Immature natural killer cell (primary cell): Measurements from ENCODE around the gene LOXL3. TPM values are rescaled to one million over a fixed set of nuclear protein-coding genes. Genes with fewer than 3 reads are reported as not detected.

Experiments used
- DNase-seq, 3 donors: peaks; one replicate each; pipeline ENCODE4 v3.0.0; 2022; ENCODE audit warnings: mixed read lengths in 1 of 3
- H3K27ac Mint-ChIP-seq, 6 donors: one replicate each; pipeline ENCODE4 v1.8.0; 2020; ENCODE audit warnings: mixed read lengths in 6 of 6, mild to moderate bottlenecking in 5 of 6, inconsistent platforms in 4 of 6, moderate library complexity in 3 of 6
- H3K27me3 Mint-ChIP-seq, 3 donors: one replicate each; pipeline ENCODE4 v1.8.0; 2020 to 2021; ENCODE audit warnings: low read depth in 3 of 3, mild to moderate bottlenecking in 3 of 3, mixed read lengths in 3 of 3, moderate library complexity in 3 of 3, inconsistent platforms in 1 of 3
- H3K36me3 Mint-ChIP-seq, 3 donors: one replicate each; pipeline ENCODE4 v1.8.0; 2020; ENCODE audit warnings: mixed read lengths in 3 of 3, inconsistent platforms in 2 of 3, mild to moderate bottlenecking in 2 of 3
- H3K4me1 Mint-ChIP-seq, 2 donors: one replicate each; pipeline ENCODE4 v1.8.0; 2020; ENCODE audit warnings: inconsistent platforms in 2 of 2, mild to moderate bottlenecking in 2 of 2, mixed read lengths in 2 of 2, moderate library complexity in 1 of 2
- H3K4me3 Mint-ChIP-seq, 5 donors: one replicate each; pipeline ENCODE4 v1.8.0; 2020; ENCODE audit warnings: mild to moderate bottlenecking in 5 of 5, mixed read lengths in 5 of 5, inconsistent platforms in 3 of 5, moderate library complexity in 3 of 5
- H3K9me3 Mint-ChIP-seq, 6 donors: one replicate each; pipeline ENCODE4 v1.8.0; 2020; ENCODE audit warnings: mild to moderate bottlenecking in 6 of 6, mixed read lengths in 6 of 6, inconsistent platforms in 4 of 6, moderate library complexity in 3 of 6
- polyA plus RNA-seq, 3 donors: library from polyadenylated mRNA; unstranded; fragments of 300-500 nt; fragmentation: Illumina TruSeq; gene quantifications; one replicate each; pipeline ENCODE4 v1.2.3, GENCODE V29; 2021

The LOXL3 gene
- polyA plus RNA-seq, 3 donors from 2014 or later = 0.19 to 0.22 TPM; not detected in 1

DNA sequence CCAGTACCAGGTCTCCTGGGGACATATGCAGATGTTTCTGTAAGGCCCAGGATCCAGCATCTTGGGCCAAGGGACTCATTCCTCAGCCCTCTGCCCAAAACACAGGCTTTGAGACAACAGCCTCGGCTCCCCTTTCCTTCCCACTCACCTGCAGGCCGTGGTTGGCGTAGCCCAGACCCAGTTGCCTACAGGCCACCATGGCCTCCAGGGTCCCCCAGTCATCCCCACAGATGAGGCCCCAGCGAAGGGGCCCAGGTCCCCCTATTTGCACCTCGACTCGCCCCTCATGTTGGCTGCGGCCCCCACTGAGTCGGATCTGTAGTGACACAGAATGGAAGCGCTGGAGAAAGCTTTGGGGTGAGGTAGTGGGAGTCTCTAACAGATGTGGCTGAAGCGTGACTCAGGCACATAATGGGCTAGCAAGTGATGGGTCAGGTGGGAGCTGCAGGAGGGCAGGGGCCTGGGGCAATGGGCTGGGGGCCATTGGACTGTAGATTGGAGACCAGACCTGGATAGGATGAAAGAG, 18.2 kb downstream of the LOXL3 start:
- Mint-ChIP-seq H3K4me3 (no peak overlapping the region), H3K9me3 (no peaks in the 10 kb centered on the region), H3K27me3 (peaks cover 5 to 17% (median 10%) of the 10 kb centered on the region in 3 donors), H3K4me1 (peaks cover 16 to 19% of the 10 kb centered on the region in 2 donors), H3K36me3 (peaks cover 0 to 8% (median 5%) of the 10 kb centered on the region in 3 donors), H3K27ac (no peak overlapping the region)
- no peak for DNase-seq

DNA sequence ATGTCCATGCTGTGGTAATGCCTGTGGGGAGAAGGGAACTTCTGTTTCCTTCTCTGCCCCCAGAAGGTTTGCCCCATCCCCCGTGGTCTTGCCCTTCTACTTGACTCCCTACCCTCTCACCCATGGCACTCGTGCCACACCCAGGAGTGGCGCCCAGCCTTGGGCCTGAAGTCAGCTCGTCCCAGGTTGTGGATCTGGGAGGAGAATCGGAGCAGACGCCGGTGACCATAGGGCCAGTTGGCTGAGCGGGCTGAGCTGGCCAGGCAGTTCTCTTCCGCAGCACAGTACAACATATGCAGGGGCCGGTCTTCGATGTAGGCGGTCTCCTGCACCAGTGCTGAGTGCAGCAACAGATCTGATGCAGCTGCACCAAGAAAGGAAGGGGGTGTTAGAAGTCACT, 19.3 kb downstream of the LOXL3 start:
- no peak for DNase-seq
- Mint-ChIP-seq H3K27me3 (peaks cover 9 to 22% (median 12%) of the 10 kb centered on the region in 3 donors), H3K36me3 (peaks cover 0 to 8% (median 5%) of the 10 kb centered on the region in 3 donors), H3K27ac (peak overlapping the region in 1 of 6 donors; percentile 22), H3K4me3 (no peak overlapping the region), H3K9me3 (no peaks in the 10 kb centered on the region), H3K4me1 (peaks cover 19 to 22% of the 10 kb centered on the region in 2 donors)

DNA sequence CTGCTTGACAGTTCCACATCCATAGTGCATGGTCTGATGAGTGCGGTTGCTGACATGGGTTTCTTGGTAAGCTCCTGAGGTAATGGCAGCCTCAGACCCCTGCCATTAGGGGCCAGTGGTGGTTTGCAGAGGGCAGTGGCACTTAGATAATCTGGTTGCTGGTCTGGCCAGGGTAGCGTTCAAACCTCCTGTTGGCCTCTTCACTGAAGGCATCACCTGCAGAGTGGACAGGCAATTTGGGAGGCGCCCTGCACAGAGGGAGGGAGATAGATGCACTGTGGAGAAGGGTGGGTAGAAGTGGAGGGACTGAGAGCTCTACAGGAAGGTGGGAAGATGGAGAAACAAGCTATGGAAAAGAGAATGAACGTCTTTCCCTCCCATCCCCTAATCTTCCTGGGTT, 20.3 kb downstream of the LOXL3 start:
- Mint-ChIP-seq H3K36me3 (peaks cover 0 to 8% (median 5%) of the 10 kb centered on the region in 3 donors), H3K27me3 (peaks cover 10 to 22% (median 14%) of the 10 kb centered on the region in 3 donors), H3K27ac (peak overlapping the region in 1 of 6 donors; percentile 34), H3K9me3 (no peaks in the 10 kb centered on the region), H3K4me1 (peaks cover 29 to 30% of the 10 kb centered on the region in 2 donors), H3K4me3 (no peak overlapping the region)
- no peak for DNase-seq

DNA sequence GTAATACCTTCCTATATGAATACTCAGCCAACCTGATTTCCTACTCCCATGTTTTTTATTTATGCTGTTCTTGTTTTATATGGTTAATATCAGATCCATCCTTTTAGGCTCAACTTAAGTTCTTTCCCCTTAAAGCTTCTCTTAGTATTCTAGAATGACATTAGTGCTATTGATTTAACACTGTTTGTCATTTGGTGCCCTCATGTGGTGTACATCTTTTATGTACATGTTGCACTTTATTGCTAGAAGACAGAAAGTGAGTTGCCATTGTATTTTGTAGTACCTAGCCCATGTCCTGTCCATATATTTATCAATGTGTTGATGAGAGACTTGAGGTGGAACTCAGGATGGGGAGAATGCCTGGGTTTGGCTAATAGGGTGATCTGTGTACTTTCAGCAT, 21.5 kb downstream of the LOXL3 start:
- peaks cover under 1 to 16% (median 5%) of the 10 kb centered on the region in 3 donors for H3K36me3 Mint-ChIP-seq
- peak overlapping the region; percentile 52 to 99 (median 95) for H3K27ac Mint-ChIP-seq

DNA sequence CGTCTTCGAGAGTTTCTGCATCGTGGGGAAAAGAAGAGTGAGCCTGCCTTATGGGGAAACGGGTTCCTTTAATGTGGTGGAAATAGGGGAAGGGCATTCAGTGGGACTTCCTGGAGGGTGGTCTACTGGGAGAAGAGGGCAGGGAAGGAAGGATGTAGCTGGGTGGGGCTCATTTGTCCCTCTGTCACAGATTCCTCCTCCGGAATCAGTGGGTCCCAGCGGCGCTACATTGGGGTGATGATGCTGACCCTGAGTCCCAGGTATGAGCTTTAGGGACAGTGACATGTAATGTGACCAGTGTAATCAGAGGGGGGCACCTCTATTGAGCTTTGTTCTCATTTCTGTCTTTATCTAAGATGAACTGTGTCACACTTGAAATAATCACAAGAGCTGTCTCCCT, 22.1 kb downstream of the LOXL3 start:
- peak overlapping the region in 3 of 5 donors; percentile 13 to 97 (median 55) for H3K4me3 Mint-ChIP-seq
- peak overlapping the region; percentile 93 to 99 (median 96) for H3K27ac Mint-ChIP-seq
- H3K36me3 Mint-ChIP-seq = peaks cover 6 to 20% (median 8%) of the 10 kb centered on the region in 3 donors
- DNase-seq = no peak
- H3K9me3 Mint-ChIP-seq = no peaks in the 10 kb centered on the region
- H3K27me3 Mint-ChIP-seq = peaks cover 9 to 22% (median 10%) of the 10 kb centered on the region in 3 donors
- peaks cover 41% of the 10 kb centered on the region in 2 donors for H3K4me1 Mint-ChIP-seq

More for the DNA sequence above, 21.5 kb downstream of the LOXL3 start:
- Mint-ChIP-seq H3K4me3 (peak overlapping the region in 4 of 5 donors; percentile 11 to 57 (median 42)), H3K4me1 (peaks cover 39 to 41% of the 10 kb centered on the region in 2 donors), H3K9me3 (no peaks in the 10 kb centered on the region), H3K27me3 (peaks cover 10 to 22% (median 13%) of the 10 kb centered on the region in 3 donors)
- DNase-seq = peak; percentile 39 to 41 (median 39)

DNA sequence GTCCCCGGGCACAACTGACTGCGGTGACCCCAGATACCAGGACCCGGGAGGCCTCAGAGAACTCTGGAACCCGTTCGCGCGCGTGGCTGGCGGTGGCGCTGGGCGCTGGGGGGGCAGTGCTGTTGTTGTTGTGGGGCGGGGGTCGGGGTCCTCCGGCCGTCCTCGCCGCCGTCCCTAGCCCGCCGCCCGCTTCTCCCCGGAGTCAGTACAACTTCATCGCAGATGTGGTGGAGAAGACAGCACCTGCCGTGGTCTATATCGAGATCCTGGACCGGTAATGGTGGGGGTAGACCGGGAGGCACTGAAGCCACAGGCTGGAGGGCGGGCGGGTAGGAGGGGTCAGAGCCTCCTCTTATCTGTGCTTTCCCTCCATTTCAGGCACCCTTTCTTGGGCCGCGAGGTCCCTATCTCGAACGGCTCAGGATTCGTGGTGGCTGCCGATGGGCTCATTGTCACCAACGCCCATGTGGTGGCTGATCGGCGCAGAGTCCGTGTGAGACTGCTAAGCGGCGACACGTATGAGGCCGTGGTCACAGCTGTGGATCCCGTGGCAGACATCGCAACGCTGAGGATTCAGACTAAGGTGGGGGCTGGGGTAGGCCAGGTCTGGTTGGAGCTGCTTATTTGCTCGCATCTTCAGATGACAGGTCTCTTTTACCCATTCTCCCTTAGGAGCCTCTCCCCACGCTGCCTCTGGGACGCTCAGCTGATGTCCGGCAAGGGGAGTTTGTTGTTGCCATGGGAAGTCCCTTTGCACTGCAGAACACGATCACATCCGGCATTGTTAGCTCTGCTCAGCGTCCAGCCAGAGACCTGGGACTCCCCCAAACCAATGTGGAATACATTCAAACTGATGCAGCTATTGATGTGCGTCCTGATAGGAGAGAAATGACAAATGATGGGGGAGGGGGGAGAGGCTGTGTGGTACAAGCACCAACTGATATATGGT, 23.2 kb downstream of the LOXL3 start:
- DNase-seq = peak; percentile 83 to 84 (median 84)
- H3K9me3 Mint-ChIP-seq = no peaks in the 10 kb centered on the region
- H3K36me3 Mint-ChIP-seq = peaks cover 12 to 27% (median 16%) of the 10 kb centered on the region in 3 donors
- H3K4me3 Mint-ChIP-seq = peak overlapping the region; percentile 93 to 97 (median 95)
- H3K27ac Mint-ChIP-seq = peak overlapping the region; percentile 93 to 99 (median 96)
- peaks cover 41 to 43% of the 10 kb centered on the region in 2 donors for H3K4me1 Mint-ChIP-seq
- peaks cover 9 to 22% (median 10%) of the 10 kb centered on the region in 3 donors for H3K27me3 Mint-ChIP-seq

DNA sequence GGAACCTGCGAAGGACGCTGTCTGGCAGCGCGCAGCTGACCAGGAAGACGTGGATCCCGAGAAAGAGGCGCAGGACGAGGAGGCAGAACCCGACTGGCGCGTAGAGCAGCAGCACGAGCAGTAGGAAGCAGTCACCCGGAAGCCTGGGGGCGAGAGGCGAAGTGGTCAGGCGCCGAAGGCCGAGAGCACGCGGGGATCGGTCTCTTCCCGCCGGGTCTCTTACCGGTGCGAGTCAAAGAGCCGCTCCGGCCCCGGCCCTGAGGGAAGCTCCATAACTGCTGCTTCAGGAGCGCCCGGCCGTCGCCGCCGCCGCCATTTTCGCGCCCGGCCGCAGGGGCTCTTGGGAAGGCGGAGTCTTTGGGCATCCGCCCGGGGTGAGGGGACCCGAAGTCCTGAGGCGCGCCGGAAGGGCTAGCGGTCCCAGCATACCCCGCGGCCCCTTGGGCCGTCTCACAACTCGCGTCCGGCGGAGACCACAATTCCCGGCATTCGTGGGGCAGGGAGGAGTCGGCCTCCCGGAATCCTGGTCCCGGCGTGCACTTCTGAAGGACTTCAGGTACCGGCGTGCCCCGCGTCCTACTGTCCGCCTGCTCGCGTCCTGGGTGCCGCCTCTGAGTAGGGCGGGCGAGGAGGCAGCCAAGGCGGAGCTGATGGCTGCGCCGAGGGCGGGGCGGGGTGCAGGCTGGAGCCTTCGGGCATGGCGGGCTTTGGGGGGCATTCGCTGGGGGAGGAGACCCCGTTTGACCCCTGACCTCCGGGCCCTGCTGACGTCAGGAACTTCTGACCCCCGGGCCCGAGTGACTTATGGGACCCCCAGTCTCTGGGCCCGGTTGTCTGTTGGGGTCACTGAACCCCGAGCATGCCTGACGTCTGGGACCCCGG, 24.1 kb downstream of the LOXL3 start, which contains the start of the genes AUP1 and HTRA2:
TSS of gene AUP1 (minus strand) at position 350 of the 882 bp plus-strand sequence. CDS start at position 273, 77 bp downstream.
TSS of gene HTRA2 (plus strand) at position 577 of the 882 bp plus-strand sequence. CDS start at position 651, 74 bp downstream.
- Mint-ChIP-seq H3K4me1 (peaks cover 41 to 43% of the 10 kb centered on the region in 2 donors), H3K27me3 (peaks cover 9 to 22% (median 10%) of the 10 kb centered on the region in 3 donors), H3K4me3 (peak within 1 kb of the TSS; percentile 93 to 97 (median 95)), H3K9me3 (no peaks in the 10 kb centered on the region), H3K36me3 (peaks cover 12 to 27% (median 16%) of the 10 kb centered on the region in 3 donors), H3K27ac (peak within 1 kb of the TSS; percentile 93 to 99 (median 96))
- peak; percentile 92 to 93 (median 92) for DNase-seq

DNA sequence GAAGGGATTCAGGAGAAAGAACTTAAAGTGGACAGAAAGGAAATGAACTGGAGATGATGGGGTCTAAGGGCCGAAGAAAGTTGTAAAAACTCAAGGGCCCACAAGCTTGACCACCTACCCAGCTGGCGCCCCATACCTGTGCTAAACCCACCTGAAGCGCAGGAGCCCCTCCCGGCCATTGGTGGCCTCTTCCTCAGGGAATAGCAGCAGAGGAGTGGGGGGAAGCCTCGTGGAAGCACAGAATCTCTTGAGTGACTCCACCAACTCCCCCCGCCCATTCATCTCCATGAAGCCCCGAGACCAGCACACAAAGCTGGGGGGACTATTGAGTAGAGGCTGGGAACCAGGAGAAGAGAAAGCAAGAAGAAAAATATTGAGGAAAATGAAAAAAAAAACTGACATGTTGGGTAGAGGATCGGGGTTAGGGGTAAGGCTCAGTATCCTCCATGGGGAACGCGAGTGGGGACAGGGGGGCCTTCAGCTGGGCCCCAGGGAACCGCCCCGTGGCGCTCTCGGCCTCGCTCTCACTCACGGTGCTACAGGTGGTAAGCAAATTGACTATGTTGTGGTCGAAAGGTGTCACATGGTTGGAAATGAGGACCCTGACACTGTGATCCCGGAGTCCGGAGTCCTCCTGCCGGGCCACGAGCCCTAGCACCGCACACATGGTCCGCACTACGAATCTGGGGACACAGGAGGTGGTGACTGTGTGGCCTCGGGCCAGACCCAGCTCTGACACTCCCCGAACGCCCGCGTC, 25.0 kb downstream of the LOXL3 start:
- no peak for DNase-seq
- Mint-ChIP-seq H3K27me3 (peaks cover 9 to 23% (median 10%) of the 10 kb centered on the region in 3 donors), H3K9me3 (no peaks in the 10 kb centered on the region), H3K36me3 (peaks cover 12 to 24% (median 16%) of the 10 kb centered on the region in 3 donors), H3K27ac (peak overlapping the region; percentile 93 to 99 (median 96)), H3K4me1 (peaks cover 41 to 43% of the 10 kb centered on the region in 2 donors), H3K4me3 (peak overlapping the region; percentile 93 to 97 (median 95))

DNA sequence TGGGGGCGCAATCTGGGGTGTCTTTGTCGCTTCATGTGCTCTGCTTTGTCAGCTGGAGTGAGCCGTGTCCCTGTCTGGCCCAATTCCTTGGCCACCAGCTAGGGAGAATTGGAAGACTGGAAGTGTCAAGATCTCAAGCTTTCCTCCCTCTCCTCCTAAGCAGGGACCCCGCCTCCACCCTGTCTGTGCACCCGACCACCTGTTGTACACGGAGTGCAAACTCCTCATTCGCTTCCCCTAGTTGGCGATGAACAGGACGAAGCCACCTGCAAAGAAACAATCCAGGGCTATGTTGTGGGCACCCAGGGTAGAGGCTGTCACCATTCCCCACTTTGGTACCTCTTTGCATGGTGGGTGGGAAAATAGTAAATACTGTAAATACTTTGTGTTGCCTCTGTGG, 26.0 kb downstream of the LOXL3 start:
- Mint-ChIP-seq H3K36me3 (peaks cover 12 to 24% (median 16%) of the 10 kb centered on the region in 3 donors), H3K4me1 (peaks cover 41 to 43% of the 10 kb centered on the region in 2 donors), H3K4me3 (peak overlapping the region; percentile 93 to 97 (median 95)), H3K27ac (peak overlapping the region; percentile 61 to 96 (median 94)), H3K9me3 (no peaks in the 10 kb centered on the region), H3K27me3 (peaks cover 9 to 26% (median 10%) of the 10 kb centered on the region in 3 donors)
- no peak for DNase-seq

DNA sequence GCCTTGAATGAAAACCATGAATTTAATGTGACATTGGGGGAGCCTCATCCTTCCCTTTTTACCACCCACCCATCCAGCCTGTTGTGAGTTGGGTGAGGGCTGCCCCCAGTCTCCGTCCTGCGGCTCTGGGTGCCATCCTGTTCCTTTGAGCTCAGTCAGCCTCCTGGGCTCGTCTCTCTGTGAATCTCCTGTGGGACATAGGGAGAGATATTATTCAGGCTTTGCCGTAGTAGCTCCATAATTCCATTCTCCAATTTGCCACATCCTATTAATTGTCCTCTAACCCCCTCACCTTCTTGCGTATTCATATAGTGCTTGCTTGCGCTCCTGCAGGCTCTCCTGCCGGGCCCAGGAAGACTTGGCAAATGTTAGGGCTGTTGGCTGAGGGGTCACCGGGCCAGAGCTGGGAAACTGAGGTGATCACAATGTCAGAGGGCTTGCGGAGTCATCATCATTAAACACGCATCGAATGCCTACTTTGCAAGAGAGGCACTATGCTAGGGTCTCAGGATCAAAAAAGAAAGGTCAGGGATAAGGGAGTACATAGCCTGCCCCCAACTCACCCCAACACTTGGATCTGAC, 27.0 kb downstream of the LOXL3 start:
- H3K4me1 Mint-ChIP-seq = peaks cover 34 to 39% of the 10 kb centered on the region in 2 donors
- no peaks in the 10 kb centered on the region for H3K9me3 Mint-ChIP-seq
- H3K36me3 Mint-ChIP-seq = peaks cover 12 to 19% (median 14%) of the 10 kb centered on the region in 3 donors
- H3K27me3 Mint-ChIP-seq = peaks cover 9 to 26% (median 10%) of the 10 kb centered on the region in 3 donors
- H3K4me3 Mint-ChIP-seq = peak overlapping the region; percentile 10 to 40 (median 34)
- peak overlapping the region in 3 of 6 donors; percentile 8 to 49 (median 28) for H3K27ac Mint-ChIP-seq
- no peak for DNase-seq

DNA sequence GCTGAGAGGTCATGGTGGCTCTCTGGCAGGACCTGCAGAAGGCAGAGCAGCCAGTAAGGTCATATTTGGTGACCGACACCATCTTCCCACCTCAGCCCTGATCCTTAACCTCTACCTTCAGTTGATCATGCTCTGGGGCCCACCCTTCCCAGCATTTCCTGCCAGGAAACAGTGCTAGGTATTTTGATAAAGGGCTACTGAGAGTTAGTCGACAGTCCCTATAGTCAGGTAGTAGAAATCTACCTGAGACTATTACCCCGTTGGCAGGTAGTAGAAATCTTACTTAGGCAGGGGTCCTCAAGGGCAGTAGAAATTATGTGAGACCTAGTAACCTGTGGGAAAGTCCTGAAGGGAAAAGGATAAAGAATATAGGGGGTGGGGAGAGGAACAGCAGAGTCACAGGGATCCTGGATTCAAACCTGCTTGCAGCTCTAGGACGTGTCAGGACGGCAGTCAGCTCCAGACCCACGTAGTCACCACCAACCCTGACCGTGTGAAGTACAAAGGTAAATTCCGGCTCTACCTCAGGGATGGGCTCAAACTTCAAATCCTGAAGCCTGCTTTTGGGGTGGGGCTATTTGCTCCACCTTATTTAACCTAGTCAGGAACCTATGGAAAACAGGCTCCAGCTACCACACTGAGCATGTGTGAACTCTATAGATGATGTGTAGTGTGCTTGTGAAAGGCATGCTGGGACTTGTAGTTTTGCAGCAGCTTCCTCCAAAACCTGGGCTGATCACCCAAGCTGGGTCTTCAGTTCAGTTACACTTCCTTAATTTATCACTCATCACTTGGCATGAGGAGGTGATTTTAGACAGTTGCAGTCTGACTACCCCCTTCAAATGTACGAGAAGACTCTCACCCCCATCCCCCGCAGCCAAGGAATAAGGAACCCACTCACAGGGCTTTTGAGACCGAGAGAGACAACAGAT, 27.8 kb downstream of the LOXL3 start, which contains the start of gene DQX1:
TSS of gene DQX1 (minus strand) at position 515 of the 932 bp plus-strand sequence. CDS start at position 13, 502 bp downstream.
- H3K4me1 Mint-ChIP-seq = peaks cover 27 to 32% of the 10 kb centered on the region in 2 donors
- H3K9me3 Mint-ChIP-seq = no peaks in the 10 kb centered on the region
- peaks cover 9 to 25% (median 12%) of the 10 kb centered on the region in 3 donors for H3K27me3 Mint-ChIP-seq
- H3K36me3 Mint-ChIP-seq = peaks cover 12 to 19% (median 15%) of the 10 kb centered on the region in 3 donors
- peak within 1 kb of the TSS in 4 of 6 donors; percentile 8 to 49 (median 32) for H3K27ac Mint-ChIP-seq
- H3K4me3 Mint-ChIP-seq = peak within 1 kb of the TSS; percentile 10 to 40 (median 34)
- DNase-seq = no peak
